GM19455 (cell line): Measurements from ENCODE around the gene CYP27A1.

Experiments used
- ATAC-seq: cut with Tn5 transposase; IDR thresholded peaks from one replicate; pipeline ENCODE4 v1.9.1; 2021; ENCODE audit not compliant: unreplicated experiment

CYP27A1 gene

GRCh38 chr2:218809515-218809914 lies 27.6 kb downstream of the CYP27A1 start:
- ATAC-seq = no peak

GRCh38 chr2:218810256-218810655 lies 28.3 kb downstream of the CYP27A1 start:
- ATAC-seq = no peak

GRCh38 chr2:218811382-218811781 lies 29.4 kb downstream of the CYP27A1 start:
- no peak for ATAC-seq

- ATAC-seq = no peak
Measured at GRCh38 chr2:218812096-218812815, 30.3 kb downstream of the CYP27A1 start.

- no peak for ATAC-seq
Measured at GRCh38 chr2:218812861-218813260, 30.9 kb downstream of the CYP27A1 start.

GRCh38 chr2:218813771-218814460 lies 32.0 kb downstream of the CYP27A1 start:
- no peak for ATAC-seq

- ATAC-seq = no peak
Measured at GRCh38 chr2:218814540-218815243, 32.7 kb downstream of the CYP27A1 start.

- ATAC-seq = no peak
Measured at GRCh38 chr2:218815244-218815637, 33.3 kb downstream of the CYP27A1 start.

GRCh38 chr2:218815649-218816048 lies 33.7 kb downstream of the CYP27A1 start:
- no peak for ATAC-seq

GRCh38 chr2:218816561-218817011 lies 34.6 kb downstream of the CYP27A1 start:
- ATAC-seq = no peak

GRCh38 chr2:218819093-218819492 lies 37.1 kb downstream of the CYP27A1 start:
- ATAC-seq = no peak

GRCh38 chr2:218820746-218821369 lies 38.9 kb downstream of the CYP27A1 start:
- ATAC-seq = no peak

- no peak for ATAC-seq
Measured at GRCh38 chr2:218821605-218822211, 39.8 kb downstream of the CYP27A1 start.

- ATAC-seq = no peak
Measured at GRCh38 chr2:218822622-218823021, 40.7 kb downstream of the CYP27A1 start.

GRCh38 chr2:218823196-218823855 lies 41.4 kb downstream of the CYP27A1 start:
- ATAC-seq = no peak

- ATAC-seq = no peak
Measured at GRCh38 chr2:218824004-218824403, 42.1 kb downstream of the CYP27A1 start.

- no peak for ATAC-seq
Measured at GRCh38 chr2:218826791-218827190, 44.8 kb downstream of the CYP27A1 start.

GRCh38 chr2:218827701-218828476 lies 45.9 kb downstream of the CYP27A1 start:
- no peak for ATAC-seq

GRCh38 chr2:218828477-218828778 lies 46.5 kb downstream of the CYP27A1 start:
- ATAC-seq = no peak
